ENCODE measurements around the gene PITPNM3.

DNA sequence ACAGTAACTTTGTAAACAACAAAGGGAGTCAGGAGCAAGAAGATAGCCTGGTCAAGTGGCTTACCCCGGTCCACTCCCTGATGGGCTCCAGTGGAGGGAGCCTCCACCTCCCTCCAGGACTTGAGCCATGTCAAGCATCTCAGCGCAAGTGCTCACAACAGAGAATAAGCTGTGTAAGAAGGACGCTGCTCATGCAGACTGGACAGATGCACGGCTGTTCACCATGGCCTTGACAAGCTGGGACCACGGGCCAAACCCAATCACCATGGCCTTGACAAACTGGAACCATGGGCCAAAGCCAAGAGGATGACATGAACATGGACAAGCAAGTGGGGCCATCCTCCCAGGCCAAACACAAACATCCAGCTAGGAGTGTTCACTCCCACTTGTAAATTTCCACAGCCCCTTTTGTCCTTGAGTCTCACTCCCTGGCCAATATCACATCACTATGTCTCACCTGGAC is 3.4 kb upstream of the PITPNM3 start:
- TF ChIP-seq POLR2A (IDR thresholded peaks at IDR 0.05): no peak
- TF ChIP-seq CTCF (IDR thresholded peaks at IDR 0.05): no peak
